IMR-90 (cell line): ENCODE results near the gene VPS37B. TPM values are rescaled to one million over a fixed set of nuclear protein-coding genes. Genes with fewer than 3 reads are reported as not detected.

Source experiments
- ATAC-seq: fragments of 200-7000 bp; cut with Tn5 transposase; 2 replicates; pipeline ENCODE4 v1.9.1; 2020; ENCODE audit warnings: low read depth, mild to moderate bottlenecking, moderate library complexity
- BruUV-seq: library from RNA; stranded (reverse); fragments of 400-500 nt; replicated peaks from 2 replicates; lab custom pipeline; 2021; lab: Mats Ljungman, UMichigan
- CTCF ChIA-PET: fragments of 300-600 bp; formaldehyde crosslinking; extraction: SDS; loops from one replicate; lab custom pipeline; 2021; ENCODE audit warnings: antibody characterized with exemption; lab: Yijun Ruan, JAX
- POLR2A ChIA-PET: fragments of 300-600 bp; sonication (Branson Sonifier 250); formaldehyde crosslinking; loops from one replicate; lab custom pipeline; 2022; ENCODE audit warnings: antibody characterized with exemption; ENCODE audit not compliant: unreplicated experiment; lab: Charles Lee
- DNase-seq: peaks from one replicate; pipeline ENCODE4 v3.0.0; 2013
- H2AFZ ChIP-seq: replicated peaks from 2 replicates; pipeline ENCODE3; 2013; ENCODE audit warnings: low read length, mild to moderate bottlenecking; ENCODE audit not compliant: poor library complexity
- H2AK5ac ChIP-seq: 2 replicates; pipeline ENCODE4 v1.6.1; 2013; ENCODE audit warnings: low read depth, low read length, inconsistent platforms
- H2AK9ac ChIP-seq: replicated peaks from 2 replicates; pipeline ENCODE3; 2013; ENCODE audit warnings: mild to moderate bottlenecking, low read depth, low read length, moderate library complexity; ENCODE audit not compliant: poor library complexity
- H2BK120ac ChIP-seq: 2 replicates; pipeline ENCODE4 v1.6.1; 2013; ENCODE audit warnings: low read depth, low read length, inconsistent platforms
- H2BK15ac ChIP-seq: 3 replicates; pipeline ENCODE4 v1.6.1; 2013; ENCODE audit warnings: low read depth, low read length, inconsistent platforms
- H2BK20ac ChIP-seq: 2 replicates; pipeline ENCODE4 v1.6.1; 2013; ENCODE audit warnings: low read depth, mild to moderate bottlenecking, inconsistent platforms, low read length, moderate library complexity
- H2BK5ac ChIP-seq: 2 replicates; pipeline ENCODE4 v1.6.1; 2013; ENCODE audit warnings: mild to moderate bottlenecking, low read depth, low read length, inconsistent platforms; ENCODE audit not compliant: poor library complexity, severe bottlenecking
- H3K14ac ChIP-seq: replicated peaks from 2 replicates; pipeline ENCODE4 v1.6.1; 2013; ENCODE audit warnings: low read depth, low read length, inconsistent platforms
- H3K18ac ChIP-seq: 2 replicates; pipeline ENCODE4 v1.6.1; 2013; ENCODE audit warnings: low read depth, low read length, control low read depth
- H3K23ac ChIP-seq: 2 replicates; pipeline ENCODE4 v1.6.1; 2013; ENCODE audit warnings: low read depth, low read length, inconsistent platforms
- H3K27ac ChIP-seq: 2 replicates; pipeline ENCODE4 v1.5.1; 2013; ENCODE audit warnings: mild to moderate bottlenecking, control low read depth, low read length; ENCODE audit not compliant: insufficient read depth
- H3K27me3 ChIP-seq: 2 replicates; pipeline ENCODE4 v1.6.1; 2013; ENCODE audit warnings: low read length; ENCODE audit not compliant: control insufficient read depth, insufficient read depth
- H3K36me3 ChIP-seq: 2 replicates; pipeline ENCODE4 v1.6.1; 2013; ENCODE audit warnings: low read length, mixed read lengths; ENCODE audit not compliant: control insufficient read depth, insufficient read depth
- H3K4ac ChIP-seq: 2 replicates; pipeline ENCODE4 v1.6.1; 2013; ENCODE audit warnings: low read depth, low read length, inconsistent platforms
- H3K4me1 ChIP-seq: 2 replicates; pipeline ENCODE4 v1.6.1; 2013; ENCODE audit warnings: low read length, mixed read lengths; ENCODE audit not compliant: control insufficient read depth, insufficient read depth
- H3K4me2 ChIP-seq: 2 replicates; pipeline ENCODE4 v1.6.1; 2013; ENCODE audit warnings: low read depth, mild to moderate bottlenecking, control low read depth, low read length, moderate library complexity
- H3K4me3 ChIP-seq: 2 replicates; pipeline ENCODE4 v1.5.1; 2013; ENCODE audit warnings: low read depth, mild to moderate bottlenecking, control low read depth, low read length, moderate library complexity; ENCODE audit not compliant: insufficient read depth
- H3K56ac ChIP-seq: 2 replicates; pipeline ENCODE4 v1.6.1; 2013; ENCODE audit warnings: low read length, inconsistent platforms; ENCODE audit not compliant: insufficient read depth; ENCODE audit errors: extremely low read depth
- H3K79me1 ChIP-seq, 2 experiments: 2 replicates each; pipeline ENCODE4 v1.6.1; 2013; ENCODE audit warnings: low read length in 2 of 2, inconsistent platforms in 1 of 2, low read depth in 1 of 2
- H3K9ac ChIP-seq: 2 replicates; pipeline ENCODE4 v1.6.1; 2013; ENCODE audit warnings: low read depth, low read length, control low read depth
- H3K9me1 ChIP-seq: 2 replicates; pipeline ENCODE4 v1.6.1; 2013; ENCODE audit warnings: low read length, inconsistent platforms; ENCODE audit not compliant: insufficient read depth
- H3K9me3 ChIP-seq: 2 replicates; pipeline ENCODE4 v1.6.1; 2013; ENCODE audit warnings: low read length; ENCODE audit not compliant: control insufficient read depth, insufficient read depth
- H4K20me1 ChIP-seq: 2 replicates; pipeline ENCODE4 v1.6.1; 2013; ENCODE audit warnings: low read length, inconsistent platforms; ENCODE audit not compliant: insufficient read depth
- H4K5ac ChIP-seq: 2 replicates; pipeline ENCODE4 v1.6.1; 2013; ENCODE audit warnings: mild to moderate bottlenecking, low read depth, low read length, control low read depth
- H4K8ac ChIP-seq, 2 experiments: 2 replicates each; pipeline ENCODE4 v1.6.1; 2013; ENCODE audit warnings: low read depth in 2 of 2, low read length in 2 of 2, control low read depth in 1 of 2, inconsistent platforms in 1 of 2
- H4K91ac ChIP-seq: 2 replicates; pipeline ENCODE4 v1.6.1; 2013; ENCODE audit warnings: low read depth, low read length, inconsistent platforms; ENCODE audit not compliant: insufficient read depth
- SMC3 ChIP-seq: fragments of 150-350 bp; IDR thresholded peaks from 2 replicates; pipeline ENCODE4 v1.6.1; 2016; ENCODE audit warnings: low read depth, mild to moderate bottlenecking, antibody characterized with exemption, low read length, moderate library complexity
- WGBS, 2 experiments: methylation state at CpG; one replicate each; pipeline versions ENCODE4 v1.1.5 to v1.1.7; 2013; ENCODE audit warnings: missing lambda C conversion rate in 2 of 2; ENCODE audit not compliant: insufficient read length in 1 of 2; ENCODE audit errors: extremely low coverage in 2 of 2; 5-methylcytosine and 5-hydroxymethylcytosine counted together
- dilution Hi-C: fragments of 300-500 bp; cut with HindIII; formaldehyde crosslinking; loops from one replicate; pipeline ENCODE4 v1.14.3; 2018; ENCODE audit warnings: low sequenced_read_pairs; ENCODE audit not compliant: unreplicated experiment
- in situ Hi-C: fragments of 300-500 bp; cut with MboI; formaldehyde crosslinking; loops from 3 replicates; pipeline ENCODE4 v1.14.3; 2019; ENCODE audit warnings: low sequenced_read_pairs, inconsistent platforms, mixed read lengths
- intact Hi-C: fragments of 100-400 bp; cut with micrococcal nuclease; formaldehyde crosslinking; loops from 2 replicates; pipeline ENCODE4 v1.10.0; 2022
- polyA plus RNA-seq, 3 experiments: library from polyadenylated mRNA; depleted of rRNA; stranded (reverse); fragments of >200 nt; gene quantifications; 2 replicates each; pipeline ENCODE4 v1.2.3, GENCODE V29; 2012; ENCODE audit warnings: low replicate concordance in 1 of 3
- total RNA-seq: library from RNA; depleted of rRNA; stranded (reverse); fragments of >200 nt; gene quantifications from 2 replicates; pipeline ENCODE4 v1.2.3, GENCODE V29; 2012

VPS37B gene
- total and polyA plus RNA-seq, 2 of the 4 experiments (the other 2 are of a cell fraction): 8.6 to 25.7 TPM

DNA sequence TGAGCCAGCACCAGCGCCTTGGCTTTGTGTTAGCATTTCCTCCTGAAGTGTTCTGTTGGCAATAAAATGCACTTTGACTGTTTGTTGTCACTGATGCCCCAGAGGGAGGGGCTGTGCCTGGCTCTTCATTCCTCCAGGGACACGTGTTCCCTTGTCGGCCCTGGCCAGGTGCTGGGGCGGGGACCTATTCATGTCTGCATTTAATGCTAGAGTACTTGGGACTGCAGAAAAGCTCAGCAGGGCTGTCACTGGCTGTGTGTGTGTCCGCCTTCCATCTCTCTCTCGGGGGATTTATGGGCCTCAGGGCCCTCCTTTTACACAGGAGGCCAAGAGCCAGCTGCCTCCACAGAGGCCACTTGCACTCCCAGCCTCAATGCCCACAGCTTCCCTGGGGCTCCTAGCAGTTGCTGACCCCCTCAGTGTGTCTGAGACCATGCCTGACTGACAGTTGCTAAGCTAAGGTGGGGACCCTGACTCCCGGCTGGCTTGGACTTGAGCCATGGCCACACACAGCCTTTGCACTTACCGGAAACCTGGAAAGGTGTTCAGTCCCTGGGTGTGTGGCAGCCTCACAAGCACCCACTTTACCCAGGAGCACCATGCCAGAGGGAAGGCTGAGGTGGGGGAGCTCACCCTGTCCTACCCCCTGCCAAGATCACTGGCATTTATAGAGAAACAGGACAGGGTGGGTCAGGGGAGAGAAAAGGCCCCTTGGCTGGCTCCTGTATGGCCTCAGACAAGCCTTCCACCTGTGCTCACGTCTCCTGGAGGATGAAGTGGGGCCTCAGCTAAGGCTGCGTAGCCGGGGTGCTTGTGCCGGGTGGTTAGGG, 32.8 kb downstream of the VPS37B start:
- TF ChIP-seq SMC3: no peak
- H4K5ac ChIP-seq: no peak overlapping the region
- no peak overlapping the region for H2AK5ac ChIP-seq
- in situ Hi-C loops (no loop called here), intact Hi-C loops (loop anchor here (5.0 kb wide), 1 partner anchor 71 kb away; no protein-coding TSS in a partner anchor), dilution Hi-C loops (no loop called here)
- no peak overlapping the region for H2AK9ac ChIP-seq
- peaks cover 22% of the 10 kb centered on the region for H4K20me1 ChIP-seq
- no peak overlapping the region for H3K9ac ChIP-seq
- H3K9me3 ChIP-seq: no peaks in the 10 kb centered on the region
- CTCF ChIA-PET: no interaction called here
- H3K27me3 ChIP-seq: no peaks in the 10 kb centered on the region
- no peak overlapping the region for H3K18ac ChIP-seq
- H3K4me1 ChIP-seq: no peaks in the 10 kb centered on the region
- DNase-seq: no peak
- H2BK5ac ChIP-seq: no peak overlapping the region
- no TSS peak for BruUV-seq
- H2BK15ac ChIP-seq: no peak overlapping the region
- H3K23ac ChIP-seq: no peak overlapping the region
- no peak overlapping the region for H3K14ac ChIP-seq
- 100% methylated on average over 2 of the region's 12 CpGs; no CpG with 5 or more reads in 1 of the 2 experiments for WGBS, 2 experiments
- H2BK20ac ChIP-seq: no peak overlapping the region
- no peak overlapping the region for H3K56ac ChIP-seq
- H2AFZ ChIP-seq: no peak overlapping the region
- H4K8ac ChIP-seq: no peak overlapping the region
- POLR2A ChIA-PET: no interaction called here
- H2BK120ac ChIP-seq: no peak overlapping the region
- H3K4ac ChIP-seq: no peak overlapping the region
- H4K91ac ChIP-seq: no peak overlapping the region
- no peak overlapping the region for H3K27ac ChIP-seq
- H3K9me1 ChIP-seq: no peaks in the 10 kb centered on the region; the same call in 1 of the 2 replicates
- no peak overlapping the region for H3K4me3 ChIP-seq
- ATAC-seq: no peak
- H3K79me1 ChIP-seq: peaks cover 8 to 26% of the 10 kb centered on the region in 2 experiments; a peak in 3 of 4 replicates
- peaks cover 38% of the 10 kb centered on the region for H3K36me3 ChIP-seq
- H3K4me2 ChIP-seq: no peak overlapping the region
